Gastrocnemius medialis (tissue), 4 donors: ENCODE data around the gene YWHAE.

Experiments used
- CTCF ChIP-seq, 5 experiments: fragments of 450-650 bp in 3 of 5; fragments of 200-600 bp in 2 of 5; sonication (generic) in 2 of 5; IDR thresholded peaks in 4 of 5; conservative IDR thresholded peaks in 1 of 5; 1 replicate in 4 of 5; 2 replicates in 1 of 5; pipeline ENCODE4 v1.5.1; 2016 to 2019; ENCODE audit warnings: antibody characterized with exemption in 5 of 5, mild to moderate bottlenecking in 3 of 5, moderate library complexity in 3 of 5
- POLR2A ChIP-seq, 2 donors: fragments of 450-650 bp; IDR thresholded peaks; one replicate each; pipeline ENCODE4 v1.6.1; 2017; ENCODE audit warnings: antibody characterized with exemption in 2 of 2, mild to moderate bottlenecking in 2 of 2, moderate library complexity in 2 of 2

GRCh38 chr17:1435326-1435725 lies 35.3 kb upstream of the YWHAE start:
- TF ChIP-seq POLR2A (IDR thresholded peaks at IDR 0.05) (no peak), CTCF (IDR thresholded peaks at IDR 0.05 in 4 of 5, conservative IDR thresholded peaks at IDR 0.05 in 1 of 5) (no peak)
